Naive thymus-derived CD4-positive, alpha-beta T cell (primary cell): ENCODE measurements around the gene CFAP43. TPM values are rescaled to one million over a fixed set of nuclear protein-coding genes. Genes with fewer than 3 reads are reported as not detected.
"Not testable (repeated sequence)": the region's sequence is repeated elsewhere in the genome, so short reads cannot be mapped to it uniquely, and the experiment has no call there.

Experiments
- ATAC-seq: fragments of 150-1000 bp; cut with Tn5 transposase; 2 replicates; pipeline ENCODE4 v1.10.0; 2021; ENCODE audit warnings: mild to moderate bottlenecking, moderate library complexity
- CTCF ChIA-PET: fragments of 350-600 bp; sonication (Branson Sonifier 250); formaldehyde crosslinking; loops from one replicate; lab custom pipeline; 2021; ENCODE audit warnings: antibody characterized with exemption; lab: Charles Lee
- POLR2A ChIA-PET: fragments of 350-600 bp; sonication (Branson Sonifier 250); formaldehyde crosslinking; loops from one replicate; lab custom pipeline; 2021; ENCODE audit warnings: antibody characterized with exemption, inconsistent platforms; lab: Charles Lee
- DNase-seq, 9 donors: peaks; one replicate each; pipeline versions ENCODE4 v3.0.0 to v3.0.0-alpha.2; 2020 to 2022; ENCODE audit warnings: mixed read lengths in 1 of 9
- H3K27ac ChIP-seq: one replicate; pipeline ENCODE4 v1.7.0; 2013; ENCODE audit warnings: mild to moderate bottlenecking, low read depth, low read length, moderate library complexity
- H3K27me3 ChIP-seq, 2 donors: one replicate each; pipeline ENCODE4 v1.7.0; 2013; ENCODE audit warnings: low read length in 2 of 2, mild to moderate bottlenecking in 2 of 2, moderate library complexity in 2 of 2; ENCODE audit not compliant: control insufficient read depth in 2 of 2, insufficient read depth in 2 of 2
- H3K36me3 ChIP-seq, 3 experiments: 1 replicate in 2 of 3; 2 replicates in 1 of 3; pipeline ENCODE4 v1.7.0; 2013; ENCODE audit warnings: low read length in 3 of 3, mild to moderate bottlenecking in 3 of 3, moderate library complexity in 1 of 3; ENCODE audit not compliant: insufficient read depth in 3 of 3, control insufficient read depth in 2 of 3
- H3K4me1 ChIP-seq, 2 donors: one replicate each; pipeline ENCODE4 v1.7.0; 2013; ENCODE audit warnings: low read length in 2 of 2, mild to moderate bottlenecking in 2 of 2, moderate library complexity in 1 of 2; ENCODE audit not compliant: control insufficient read depth in 2 of 2, insufficient read depth in 2 of 2
- H3K4me3 ChIP-seq: 2 replicates; pipeline ENCODE4 v1.7.0; 2013; ENCODE audit warnings: mild to moderate bottlenecking, low read length
- H3K9me3 ChIP-seq, 3 experiments: 1 replicate in 2 of 3; 2 replicates in 1 of 3; pipeline ENCODE4 v1.7.0; 2013; ENCODE audit warnings: low read length in 3 of 3; ENCODE audit not compliant: control insufficient read depth in 2 of 3
- H3K27ac Mint-ChIP-seq, 9 donors: one replicate each; pipeline ENCODE4 v1.8.0; 2020 to 2022; ENCODE audit warnings: mixed read lengths in 9 of 9, mild to moderate bottlenecking in 8 of 9, moderate library complexity in 5 of 9, inconsistent platforms in 2 of 9
- H3K27me3 Mint-ChIP-seq, 5 donors: one replicate each; pipeline ENCODE4 v1.8.0; 2021 to 2022; ENCODE audit warnings: mixed read lengths in 5 of 5, mild to moderate bottlenecking in 1 of 5
- H3K36me3 Mint-ChIP-seq, 5 donors: one replicate each; pipeline ENCODE4 v1.8.0; 2020 to 2022; ENCODE audit warnings: mixed read lengths in 5 of 5, mild to moderate bottlenecking in 3 of 5, inconsistent platforms in 1 of 5
- H3K4me1 Mint-ChIP-seq, 7 donors: one replicate each; pipeline ENCODE4 v1.8.0; 2020 to 2022; ENCODE audit warnings: mixed read lengths in 7 of 7, mild to moderate bottlenecking in 3 of 7, inconsistent platforms in 1 of 7
- H3K4me3 Mint-ChIP-seq, 10 donors: one replicate each; pipeline ENCODE4 v1.8.0; 2020 to 2022; ENCODE audit warnings: mild to moderate bottlenecking in 10 of 10, mixed read lengths in 10 of 10, moderate library complexity in 6 of 10, inconsistent platforms in 2 of 10
- H3K9me3 Mint-ChIP-seq, 11 donors: one replicate each; pipeline ENCODE4 v1.8.0; 2020 to 2022; ENCODE audit warnings: mixed read lengths in 11 of 11, mild to moderate bottlenecking in 4 of 11, inconsistent platforms in 1 of 11, moderate library complexity in 1 of 11
- intact Hi-C, 2 donors: fragments of 100-400 bp; cut with micrococcal nuclease; formaldehyde crosslinking; loops; one replicate each; pipeline ENCODE4 v1.15.1; 2023
- polyA plus RNA-seq, 2 donors: library from polyadenylated mRNA; unstranded; fragments of 300-500 nt; fragmentation: Illumina TruSeq; gene quantifications; one replicate each; pipeline ENCODE4 v1.2.3, GENCODE V29; 2021
- total RNA-seq, 6 experiments: library from RNA in 5 of 6; stranded (reverse) in 5 of 6; gene quantifications; 1 replicate in 5 of 6; 2 replicates in 1 of 6; pipeline ENCODE4 v1.2.3 and lab custom pipeline; 2021 to 2026

CFAP43 gene
- total and polyA plus RNA-seq, 7 experiments from 2014 or later: 0.14 to 0.17 TPM; not detected in 5

DNA sequence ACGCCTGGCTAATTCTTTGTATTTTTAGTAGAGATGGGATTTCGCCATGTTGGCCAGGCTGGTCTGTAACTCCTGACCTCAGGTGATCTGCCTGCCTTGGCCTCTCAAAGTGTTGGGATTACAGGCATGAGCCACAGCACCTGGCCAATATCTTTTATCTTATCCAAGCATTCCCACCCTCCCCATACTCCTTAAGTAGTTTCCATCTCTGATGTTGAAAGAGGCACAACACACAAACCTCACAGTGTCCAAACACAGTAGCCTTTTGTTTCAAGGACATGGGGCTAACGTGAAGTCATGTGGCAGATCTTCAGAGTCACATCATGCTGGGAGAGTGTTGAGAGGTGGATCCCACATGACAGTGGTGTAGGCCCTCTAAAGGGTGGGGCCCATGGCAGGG, 10.8 kb upstream of the CFAP43 start:
- H3K36me3 Mint-ChIP-seq, H3K4me3 Mint-ChIP-seq, ATAC-seq, H3K27ac Mint-ChIP-seq, H3K9me3 Mint-ChIP-seq, H3K36me3 ChIP-seq, H3K4me1 ChIP-seq, DNase-seq, H3K4me3 ChIP-seq, intact Hi-C loops, H3K27ac ChIP-seq, POLR2A ChIA-PET, CTCF ChIA-PET, H3K9me3 ChIP-seq, H3K27me3 ChIP-seq: not testable (repeated sequence)
- peaks cover 16 to 38% (median 22%) of the 10 kb centered on the region in 5 donors for H3K27me3 Mint-ChIP-seq
- H3K4me1 Mint-ChIP-seq: peaks cover 0 to 15% (median 0%) of the 10 kb centered on the region in 7 donors

DNA sequence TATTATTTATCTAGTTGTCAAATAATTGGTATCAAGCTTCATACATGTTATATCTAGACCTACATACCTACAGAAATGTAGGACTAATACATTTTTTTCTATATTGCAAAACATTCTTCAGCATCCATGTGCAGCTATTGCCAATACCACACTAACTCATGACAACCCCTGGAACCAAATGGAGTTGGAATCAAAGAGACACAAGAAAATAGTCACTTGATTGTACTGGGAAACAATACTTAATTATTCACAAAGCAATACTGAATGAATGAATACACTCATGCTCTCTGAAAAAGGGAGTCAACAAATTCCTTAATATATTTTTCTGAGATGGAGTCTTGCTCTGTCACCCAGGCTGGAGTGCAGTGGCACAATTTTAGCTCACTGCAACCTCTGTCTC, 10.4 kb upstream of the CFAP43 start:
- Histone ChIP-seq H3K4me3 (no peak overlapping the region), H3K27ac (no peak overlapping the region), H3K9me3 (no peaks in the 10 kb centered on the region), H3K27me3 (peaks cover 0 to 4% of the 10 kb centered on the region in 2 donors), H3K36me3 (no peaks in the 10 kb centered on the region), H3K4me1 (no peaks in the 10 kb centered on the region)
- intact Hi-C loops: no loop called here
- ATAC-seq (no peak), DNase-seq (no peak)
- POLR2A ChIA-PET: no interaction called here
- no peak overlapping the region for H3K4me3 Mint-ChIP-seq
- peaks cover 16 to 43% (median 22%) of the 10 kb centered on the region in 5 donors for H3K27me3 Mint-ChIP-seq
- CTCF ChIA-PET: no interaction called here
- peaks cover 0 to 7% (median 0%) of the 10 kb centered on the region in 11 donors for H3K9me3 Mint-ChIP-seq
- peaks cover 0 to 12% (median 0%) of the 10 kb centered on the region in 7 donors for H3K4me1 Mint-ChIP-seq
- H3K27ac Mint-ChIP-seq: no peak overlapping the region
- H3K36me3 Mint-ChIP-seq: peaks cover 0 to 6% (median 0%) of the 10 kb centered on the region in 5 donors

DNA sequence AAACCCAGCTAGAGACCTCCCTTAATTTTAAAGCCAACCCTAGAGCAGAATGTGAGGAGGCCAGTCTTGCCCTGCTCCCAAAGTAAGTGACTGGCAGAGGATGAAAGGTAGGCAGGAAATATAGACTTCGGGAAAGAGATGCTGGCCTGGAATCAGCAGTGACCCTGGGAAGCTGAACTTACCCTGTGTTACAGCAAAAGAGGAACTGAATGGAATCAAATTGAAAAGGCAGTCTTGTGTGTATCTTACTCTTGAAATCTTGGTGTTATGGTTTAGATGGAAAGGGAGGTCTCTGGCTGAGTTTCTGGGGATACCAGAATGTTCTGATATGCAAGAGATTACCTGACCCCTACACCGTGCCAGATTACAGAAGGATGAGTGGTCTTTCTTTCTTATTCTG, 7.9 kb upstream of the CFAP43 start:
- no peak overlapping the region for H3K4me3 Mint-ChIP-seq
- no peak overlapping the region for H3K27ac ChIP-seq
- peaks cover 24 to 62% (median 33%) of the 10 kb centered on the region in 5 donors for H3K27me3 Mint-ChIP-seq
- peaks cover 0 to 4% of the 10 kb centered on the region in 2 donors for H3K27me3 ChIP-seq
- intact Hi-C loops: no loop called here
- H3K4me1 ChIP-seq: no peaks in the 10 kb centered on the region
- no peaks in the 10 kb centered on the region for H3K4me1 Mint-ChIP-seq
- no peaks in the 10 kb centered on the region for H3K36me3 ChIP-seq
- H3K9me3 ChIP-seq: no peaks in the 10 kb centered on the region
- DNase-seq (no peak), ATAC-seq (no peak)
- ChIA-PET CTCF (no interaction called here), POLR2A (no interaction called here)
- peaks cover 0 to 3% (median 0%) of the 10 kb centered on the region in 5 donors for H3K36me3 Mint-ChIP-seq
- H3K27ac Mint-ChIP-seq: no peak overlapping the region
- no peak overlapping the region for H3K4me3 ChIP-seq
- H3K9me3 Mint-ChIP-seq: peaks cover 0 to 12% (median 3%) of the 10 kb centered on the region in 11 donors

DNA sequence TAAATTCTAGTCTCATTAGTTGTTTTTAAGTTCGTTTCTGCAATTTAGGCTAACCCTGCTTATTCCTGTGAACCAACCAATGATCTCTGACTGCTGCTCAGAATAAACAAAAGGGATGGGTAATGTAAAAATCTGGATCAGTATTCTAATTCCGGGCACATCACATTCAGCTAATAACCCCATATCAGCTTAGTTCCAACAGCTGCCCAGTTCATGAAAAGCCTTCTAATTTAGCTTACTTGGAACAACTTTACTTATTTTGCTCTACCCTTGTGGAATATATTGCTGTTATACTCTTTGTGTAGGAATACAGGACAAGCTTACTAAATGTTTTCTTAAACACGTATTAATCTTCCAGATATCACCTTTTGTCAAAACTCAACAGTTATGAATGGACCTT, 3.6 kb upstream of the CFAP43 start:
- Histone ChIP-seq H3K4me3 (no peak overlapping the region), H3K27me3 (peaks cover 0 to 10% of the 10 kb centered on the region in 2 donors), H3K36me3 (no peaks in the 10 kb centered on the region), H3K27ac (no peak overlapping the region), H3K4me1 (peaks cover 0 to 6% of the 10 kb centered on the region in 2 donors), H3K9me3 (no peaks in the 10 kb centered on the region)
- H3K36me3 Mint-ChIP-seq: peaks cover 0 to 3% (median 0%) of the 10 kb centered on the region in 5 donors
- H3K27ac Mint-ChIP-seq: no peak overlapping the region
- POLR2A ChIA-PET: interaction anchor here (0.6 to 1.3 kb wide), 3 partner anchors 10 to 39 kb away, joined by 3 read pairs; partner anchors contain the start of gene GSTO2
- no peak overlapping the region for H3K4me3 Mint-ChIP-seq
- CTCF ChIA-PET: interaction anchor here (1.3 to 1.6 kb wide), 2 partner anchors 39 to 350 kb away, joined by 3 read pairs; no protein-coding TSS in a partner anchor
- DNase-seq (no peak), ATAC-seq (no peak)
- H3K27me3 Mint-ChIP-seq: peaks cover 23 to 66% (median 33%) of the 10 kb centered on the region in 5 donors
- peaks cover 6 to 18% (median 13%) of the 10 kb centered on the region in 7 donors for H3K4me1 Mint-ChIP-seq
- peaks cover 0 to 18% (median 3%) of the 10 kb centered on the region in 11 donors for H3K9me3 Mint-ChIP-seq
- intact Hi-C loops: loop anchor here in 1 of 2 donors (10.0 kb wide), 1 partner anchor 321 kb away; the partner anchor contains the start of gene STN1

DNA sequence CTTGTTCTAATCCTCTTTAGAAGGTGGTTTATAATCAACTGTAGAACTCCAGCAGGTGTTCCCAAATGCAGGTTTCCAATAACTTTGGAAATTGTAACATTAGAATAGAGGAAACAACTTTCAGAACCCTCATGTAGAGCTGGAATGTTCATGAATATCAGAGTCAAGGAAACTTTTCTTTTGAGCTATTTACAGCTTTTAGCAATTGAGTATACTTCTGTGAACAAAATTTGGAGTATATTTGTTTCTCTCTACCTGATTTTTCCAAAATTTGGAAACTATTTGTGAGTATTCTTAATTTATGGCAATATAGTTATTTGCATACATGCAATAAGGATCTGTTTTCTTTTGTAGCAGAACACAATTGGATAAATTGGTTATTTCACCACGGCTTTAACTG, 2.8 kb upstream of the CFAP43 start:
- ChIA-PET CTCF (no interaction called here), POLR2A (interaction anchor here (0.8 to 1.3 kb wide), 3 partner anchors 11 to 34 kb away, joined by 3 to 6 read pairs (median 3); partner anchors contain the start of gene GSTO2)
- Histone ChIP-seq H3K27me3 (peaks cover 0 to 7% of the 10 kb centered on the region in 2 donors), H3K4me3 (no peak overlapping the region), H3K36me3 (no peaks in the 10 kb centered on the region), H3K27ac (no peak overlapping the region), H3K9me3 (no peaks in the 10 kb centered on the region), H3K4me1 (peaks cover 0 to 6% of the 10 kb centered on the region in 2 donors)
- intact Hi-C loops: loop anchor here (5.0 to 10.0 kb wide), 3 partner anchors 320 to 1733 kb away; partner anchors contain the start of genes ACTR1A (in 1 of the 2), BORCS7 (in 1 of the 2), STN1 (in 1 of the 2) and SUFU (in 1 of the 2)
- Mint-ChIP-seq H3K9me3 (peaks cover 0 to 18% (median 3%) of the 10 kb centered on the region in 11 donors), H3K27ac (no peak overlapping the region), H3K27me3 (peaks cover 21 to 65% (median 32%) of the 10 kb centered on the region in 5 donors), H3K4me1 (peaks cover 6 to 18% (median 13%) of the 10 kb centered on the region in 7 donors), H3K4me3 (no peak overlapping the region), H3K36me3 (peaks cover 0 to 3% (median 0%) of the 10 kb centered on the region in 5 donors)
- DNase-seq (no peak), ATAC-seq (no peak)

DNA sequence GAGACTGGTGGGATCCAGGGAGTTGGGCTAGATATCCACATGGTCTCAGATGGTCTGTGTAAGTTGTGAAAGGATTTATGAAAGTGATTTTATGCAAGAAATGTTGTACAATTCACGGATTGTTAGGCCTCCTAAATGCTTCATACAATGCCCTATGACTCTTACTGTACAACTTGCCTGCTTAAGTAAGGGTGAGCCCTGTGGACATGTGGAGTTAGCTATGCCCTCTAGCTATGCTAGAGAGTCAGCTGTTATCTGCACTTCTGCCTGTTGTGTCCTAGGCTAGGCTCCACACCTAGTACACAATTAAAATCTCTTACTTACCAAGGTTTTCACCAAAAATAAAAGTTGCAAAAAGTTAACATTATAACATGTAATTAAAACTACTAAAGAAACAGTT, 1.7 kb upstream of the CFAP43 start:
- peak overlapping the region in 2 of 9 donors; percentile 22 to 70 for H3K27ac Mint-ChIP-seq
- H3K4me3 Mint-ChIP-seq: peak overlapping the region; percentile 60 to 93 (median 74)
- H3K27ac ChIP-seq: no peak overlapping the region
- ChIA-PET CTCF (no interaction called here), POLR2A (interaction anchor here (2.0 kb wide), 1 partner anchor 22 kb away, joined by 6 read pairs; the partner anchor contains the start of gene GSTO1)
- no peak for ATAC-seq
- peaks cover 14 to 60% (median 23%) of the 10 kb centered on the region in 5 donors for H3K27me3 Mint-ChIP-seq
- peaks cover 0 to 6% of the 10 kb centered on the region in 2 donors for H3K4me1 ChIP-seq
- no peak for DNase-seq
- H3K9me3 ChIP-seq: no peaks in the 10 kb centered on the region
- H3K4me1 Mint-ChIP-seq: peaks cover 6 to 18% (median 13%) of the 10 kb centered on the region in 7 donors
- peaks cover 0 to 18% (median 3%) of the 10 kb centered on the region in 11 donors for H3K9me3 Mint-ChIP-seq
- no peak overlapping the region for H3K4me3 ChIP-seq
- intact Hi-C loops: loop anchor here (2.0 to 10.0 kb wide), 4 partner anchors 13 to 1732 kb away; partner anchors contain the start of genes ACTR1A (in 1 of the 2), BORCS7 (in 1 of the 2), STN1 (in 1 of the 2) and SUFU (in 1 of the 2)
- peaks cover 0 to 7% of the 10 kb centered on the region in 2 donors for H3K27me3 ChIP-seq
- no peaks in the 10 kb centered on the region for H3K36me3 ChIP-seq
- H3K36me3 Mint-ChIP-seq: peaks cover 0 to 3% (median 0%) of the 10 kb centered on the region in 5 donors
